OCI-LY7 (cell line): Measurements from ENCODE around the gene HERPUD2. TPM values are rescaled to one million over a fixed set of nuclear protein-coding genes. Genes with fewer than 3 reads are reported as not detected.
A peak's percentile ranks its signal among the peaks of the same experiment; 100 is the strongest.

Experiments
- BruUV-seq: library from RNA; stranded (reverse); fragments of 400-500 nt; replicated peaks from 2 replicates; lab custom pipeline; 2021; lab: Mats Ljungman, UMichigan
- CTCF ChIA-PET: fragments of 300-600 bp; sonication (Branson Sonifier 250); formaldehyde crosslinking; loops from one replicate; lab custom pipeline; 2022; ENCODE audit warnings: antibody characterized with exemption; ENCODE audit not compliant: unreplicated experiment; lab: Charles Lee
- POLR2A ChIA-PET: fragments of 300-600 bp; sonication (Branson Sonifier 250); formaldehyde crosslinking; loops from one replicate; lab custom pipeline; 2022; ENCODE audit warnings: antibody characterized with exemption; lab: Charles Lee
- DNase-seq: peaks from one replicate; pipeline ENCODE4 v3.0.0-alpha.2; 2015; ENCODE audit warnings: low spot score
- H2AFZ ChIP-seq: fragments of 200-600 bp; sonication (generic), shearing (Covaris generic); 2 replicates; pipeline ENCODE4 v1.6.1; 2014; ENCODE audit warnings: mild to moderate bottlenecking, antibody characterized with exemption, low read length, moderate library complexity
- H3K27ac ChIP-seq: fragments of 200-600 bp; sonication (generic); 2 replicates; pipeline ENCODE4 v1.5.1; 2014; ENCODE audit warnings: mixed run types, low read depth, mild to moderate bottlenecking, moderate library complexity, low read length, inconsistent platforms; ENCODE audit not compliant: poor library complexity, severe bottlenecking
- H3K36me3 ChIP-seq: fragments of 200-600 bp; sonication (generic); 2 replicates; pipeline ENCODE4 v1.6.1; 2014; ENCODE audit warnings: mild to moderate bottlenecking, antibody characterized with exemption, low read length, moderate library complexity, mixed read lengths; ENCODE audit not compliant: insufficient read depth
- H3K4me1 ChIP-seq: fragments of 200-600 bp; sonication (generic); 2 replicates; pipeline ENCODE4 v1.5.1; 2014; ENCODE audit warnings: mild to moderate bottlenecking, low read length; ENCODE audit not compliant: insufficient read depth, poor library complexity, severe bottlenecking
- H3K4me2 ChIP-seq: fragments of 200-600 bp; sonication (generic); 2 replicates; pipeline ENCODE4 v1.6.1; 2014; ENCODE audit warnings: mild to moderate bottlenecking, low read length
- H3K4me3 ChIP-seq: fragments of 200-600 bp; sonication (generic); 2 replicates; pipeline ENCODE4 v1.5.1; 2014; ENCODE audit warnings: mild to moderate bottlenecking, low read depth, low read length; ENCODE audit not compliant: poor library complexity, severe bottlenecking
- H3K79me2 ChIP-seq: fragments of 200-600 bp; sonication (generic); 2 replicates; pipeline ENCODE4 v1.6.1; 2016; ENCODE audit warnings: low read depth, mild to moderate bottlenecking, low read length, moderate library complexity, mixed read lengths; ENCODE audit not compliant: insufficient read depth
- H3K9me2 ChIP-seq: fragments of 200-600 bp; sonication (generic); 2 replicates; pipeline ENCODE4 v1.6.1; 2016; ENCODE audit warnings: mild to moderate bottlenecking, low read length, mixed read lengths; ENCODE audit not compliant: insufficient read depth
- H3K9me3 ChIP-seq: fragments of 200-600 bp; sonication (generic); 2 replicates; pipeline ENCODE4 v1.6.1; 2014; ENCODE audit warnings: mild to moderate bottlenecking, mixed run types, low read length, mixed read lengths
- H4K20me1 ChIP-seq: fragments of 200-600 bp; sonication (generic); 2 replicates; pipeline ENCODE4 v1.6.1; 2014; ENCODE audit warnings: mild to moderate bottlenecking, antibody characterized with exemption, low read length, moderate library complexity, mixed read lengths; ENCODE audit not compliant: insufficient read depth
- EZH2phosphoT487 ChIP-seq: fragments of 200-600 bp; sonication (generic); IDR thresholded peaks from 2 replicates; pipeline ENCODE4 v1.6.1; 2018; ENCODE audit warnings: low read depth, borderline replicate concordance, mild to moderate bottlenecking, mixed run types, antibody characterized with exemption, low read length, moderate library complexity, mixed read lengths
- intact Hi-C: fragments of 100-400 bp; cut with micrococcal nuclease; formaldehyde crosslinking; loops from one replicate; pipeline ENCODE4 v1.10.0; 2022; ENCODE audit not compliant: unreplicated experiment
- total RNA-seq, 2 experiments: library from RNA; depleted of rRNA in 1 of 2; stranded (reverse); fragments of >200 nt in 1 of 2; shearing (Covaris generic) in 1 of 2; gene quantifications; 2 replicates each; pipeline ENCODE4 v1.2.3, GENCODE V29; 2014 to 2022
- TF ChIP-seq, protein P1 (sequence below): fragments of 200-600 bp; sonication (generic); conservative IDR thresholded peaks from 2 replicates; pipeline ENCODE4 v1.5.1; 2014; ENCODE audit warnings: mild to moderate bottlenecking, antibody characterized with exemption, low read length, moderate library complexity, mixed read lengths

Gene HERPUD2
- total RNA-seq, 2 experiments from 2014 or later, result 11.9 to 20.6 TPM

DNA sequence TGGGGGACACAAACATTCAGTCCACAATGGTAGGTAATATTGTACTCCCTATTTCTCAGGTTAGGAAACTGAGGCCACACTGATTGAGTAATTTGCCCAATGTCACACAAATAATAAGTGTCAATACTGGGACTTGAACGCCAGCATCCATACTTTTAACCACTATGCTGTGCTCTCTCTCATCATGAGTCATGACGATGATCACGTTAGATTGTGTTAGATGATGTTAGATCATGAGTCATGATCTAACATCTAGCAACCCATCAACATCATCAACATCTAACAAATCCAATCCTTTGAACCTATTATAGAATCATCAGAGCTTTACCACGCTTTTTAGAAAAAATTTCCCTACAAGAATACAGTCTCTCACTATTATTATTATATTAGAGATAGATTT lies 28.1 kb upstream of the HERPUD2 start:
- Histone ChIP-seq H3K9me2 (no peaks in the 10 kb centered on the region), H4K20me1 (no peaks in the 10 kb centered on the region), H3K4me3 (no peak overlapping the region), H3K27ac (peak overlapping the region; percentile 35), H3K4me2 (0 out of 2 replicates have a peak overlapping the region, but pooled peaks have one; percentile 62), H3K79me2 (peaks cover 4% of the 10 kb centered on the region; the same call in 1 of the 2 replicates), H2AFZ (no peak overlapping the region; the same call in 1 of the 2 replicates), H3K4me1 (peaks cover 81% of the 10 kb centered on the region), H3K9me3 (peaks cover 6% of the 10 kb centered on the region; the same call in 1 of the 2 replicates), H3K36me3 (no peaks in the 10 kb centered on the region)
- ChIA-PET CTCF (interaction anchor here (1.7 kb wide), 1 partner anchor 13 kb away, joined by 4 read pairs; no protein-coding TSS in a partner anchor), POLR2A (interaction anchor here (0.7 to 11.4 kb wide), 6 partner anchors 12 to 253 kb away, joined by 4 to 196 read pairs (median 7); partner anchors contain the start of gene SEPTIN7)
- intact Hi-C loops, result loop anchor here (10.0 kb wide), 1 partner anchor 432 kb away; the partner anchor contains the start of gene EEPD1
- TF ChIP-seq EZH2phosphoT487, result no peak
- TF ChIP-seq, protein P1, sequence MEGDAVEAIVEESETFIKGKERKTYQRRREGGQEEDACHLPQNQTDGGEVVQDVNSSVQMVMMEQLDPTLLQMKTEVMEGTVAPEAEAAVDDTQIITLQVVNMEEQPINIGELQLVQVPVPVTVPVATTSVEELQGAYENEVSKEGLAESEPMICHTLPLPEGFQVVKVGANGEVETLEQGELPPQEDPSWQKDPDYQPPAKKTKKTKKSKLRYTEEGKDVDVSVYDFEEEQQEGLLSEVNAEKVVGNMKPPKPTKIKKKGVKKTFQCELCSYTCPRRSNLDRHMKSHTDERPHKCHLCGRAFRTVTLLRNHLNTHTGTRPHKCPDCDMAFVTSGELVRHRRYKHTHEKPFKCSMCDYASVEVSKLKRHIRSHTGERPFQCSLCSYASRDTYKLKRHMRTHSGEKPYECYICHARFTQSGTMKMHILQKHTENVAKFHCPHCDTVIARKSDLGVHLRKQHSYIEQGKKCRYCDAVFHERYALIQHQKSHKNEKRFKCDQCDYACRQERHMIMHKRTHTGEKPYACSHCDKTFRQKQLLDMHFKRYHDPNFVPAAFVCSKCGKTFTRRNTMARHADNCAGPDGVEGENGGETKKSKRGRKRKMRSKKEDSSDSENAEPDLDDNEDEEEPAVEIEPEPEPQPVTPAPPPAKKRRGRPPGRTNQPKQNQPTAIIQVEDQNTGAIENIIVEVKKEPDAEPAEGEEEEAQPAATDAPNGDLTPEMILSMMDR, result peak; percentile 27; the same call in 1 of the 2 replicates
- DNase-seq, result no peak
- no TSS peak for BruUV-seq

DNA sequence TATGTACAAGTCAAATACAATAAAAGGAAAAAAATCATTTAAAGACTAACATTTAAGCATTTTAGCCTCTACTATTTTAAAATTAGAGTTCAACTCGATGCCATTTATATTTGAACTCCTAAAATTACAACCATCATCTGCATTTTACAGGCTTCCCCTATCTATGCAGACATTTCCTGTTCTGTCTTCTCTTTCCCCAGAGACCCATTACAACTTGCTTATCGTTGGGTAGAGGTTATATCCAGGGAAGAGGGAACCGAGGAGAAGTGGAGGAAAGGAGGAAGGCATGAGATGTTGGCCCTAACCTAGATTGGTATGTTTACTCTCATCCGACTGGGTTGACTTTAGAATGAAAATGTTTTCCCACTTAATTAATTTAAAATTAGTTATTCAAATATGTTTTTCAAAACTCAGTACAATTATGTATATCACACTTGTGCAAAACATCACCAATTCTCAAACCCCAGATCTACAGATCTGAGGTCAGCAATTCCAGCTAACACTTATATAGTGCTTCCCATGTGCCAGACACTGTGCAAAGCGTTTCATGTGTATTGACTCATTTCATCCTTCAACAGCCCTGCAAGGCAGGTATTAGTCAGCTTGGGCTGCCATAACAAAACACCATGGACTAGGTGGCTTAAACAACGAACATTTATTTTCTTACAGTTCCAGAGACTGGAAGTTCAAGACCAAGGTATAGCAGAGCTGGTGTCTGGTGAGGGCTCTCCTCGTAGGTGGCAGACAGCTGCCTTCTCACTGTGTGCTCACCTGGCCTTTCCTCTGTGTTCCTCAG lies 27.3 kb upstream of the HERPUD2 start:
- TF ChIP-seq EZH2phosphoT487, result no peak
- TF ChIP-seq, protein P1, result no peak
- DNase-seq, result peak; percentile 49
- H3K9me2 ChIP-seq, result no peaks in the 10 kb centered on the region
- peak overlapping the region; percentile 35 for H3K27ac ChIP-seq
- no peaks in the 10 kb centered on the region for H4K20me1 ChIP-seq
- intact Hi-C loops, result loop anchor here (10.0 kb wide), 1 partner anchor 433 kb away; the partner anchor contains the start of gene EEPD1
- H2AFZ ChIP-seq, result peak overlapping the region; percentile 79
- POLR2A ChIA-PET, result interaction anchor here (1.4 to 11.4 kb wide), 5 partner anchors 6 to 80 kb away, joined by 5 to 196 read pairs (median 58); partner anchors contain the start of gene SEPTIN7
- no TSS peak for BruUV-seq
- H3K9me3 ChIP-seq, result peaks cover 6% of the 10 kb centered on the region; the same call in 1 of the 2 replicates
- H3K4me1 ChIP-seq, result peaks cover 74% of the 10 kb centered on the region
- no peaks in the 10 kb centered on the region for H3K36me3 ChIP-seq
- CTCF ChIA-PET, result interaction anchor here (1.7 kb wide), 1 partner anchor 12 kb away, joined by 4 read pairs; no protein-coding TSS in a partner anchor
- H3K79me2 ChIP-seq, result peaks cover 4% of the 10 kb centered on the region; the same call in 1 of the 2 replicates
- peak overlapping the region; percentile 62 for H3K4me2 ChIP-seq
- peak overlapping the region; percentile 22 for H3K4me3 ChIP-seq
